T follicular helper cell (primary cell): ENCODE data around the gene RITA1.
"Not testable (repeated sequence)": the region's sequence is repeated elsewhere in the genome, so short reads cannot be mapped to it uniquely, and the experiment has no call there.

ENCODE experiments used
- DNase-seq: peaks from one replicate; pipeline ENCODE4 v3.0.0-alpha.2; 2020; ENCODE audit warnings: low read depth
- total RNA-seq, 2 experiments: gene quantifications; one replicate each; lab custom pipeline; 2026; lab: John Stamatoyannopoulos, UW

RITA1 gene, protein sequence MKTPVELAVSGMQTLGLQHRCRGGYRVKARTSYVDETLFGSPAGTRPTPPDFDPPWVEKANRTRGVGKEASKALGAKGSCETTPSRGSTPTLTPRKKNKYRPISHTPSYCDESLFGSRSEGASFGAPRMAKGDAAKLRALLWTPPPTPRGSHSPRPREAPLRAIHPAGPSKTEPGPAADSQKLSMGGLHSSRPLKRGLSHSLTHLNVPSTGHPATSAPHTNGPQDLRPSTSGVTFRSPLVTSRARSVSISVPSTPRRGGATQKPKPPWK
- 16.7 to 16.9 reads per million in 2 experiments for total RNA-seq

GRCh38 chr12:113185180-113186032 lies at the start of gene RITA1, which contains the start of gene DDX54:
TSS of gene RITA1 (plus strand) at chr12:113185721. CDS start at chr12:113186747, 1,026 bp downstream.
TSS of gene DDX54 (minus strand) at chr12:113185478. CDS start at chr12:113185451, 27 bp downstream.
- peak; percentile 65 for DNase-seq

GRCh38 chr12:113136128-113136989 lies 49.2 kb upstream of the RITA1 start:
- peak; percentile 59 for DNase-seq

DNA sequence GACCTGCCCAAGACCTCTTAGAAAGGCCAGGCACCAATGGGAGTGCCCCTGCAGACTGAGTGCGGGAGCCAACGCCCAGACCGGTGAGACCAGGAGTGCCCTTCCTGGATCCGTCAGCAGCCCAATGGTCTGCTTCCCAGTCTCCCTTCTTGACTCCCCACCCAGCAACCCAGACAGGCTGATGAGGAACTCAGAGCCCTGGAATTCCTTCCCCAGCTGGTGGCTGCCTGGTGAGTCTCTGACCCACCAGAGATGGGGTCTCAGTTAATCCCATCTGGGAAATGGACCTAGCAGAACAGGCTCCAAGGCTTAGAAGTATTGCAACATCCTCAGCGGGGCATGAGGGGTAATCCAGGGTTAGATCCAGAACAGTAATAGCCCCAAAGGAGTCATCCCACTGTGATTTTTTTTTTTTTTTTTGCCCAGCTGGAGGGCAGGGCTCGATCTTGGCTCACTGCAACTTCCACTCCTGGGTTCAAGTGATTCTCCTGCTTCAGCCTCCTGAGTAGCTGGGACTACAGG lies 48.5 kb upstream of the RITA1 start:
- no peak for DNase-seq

DNA sequence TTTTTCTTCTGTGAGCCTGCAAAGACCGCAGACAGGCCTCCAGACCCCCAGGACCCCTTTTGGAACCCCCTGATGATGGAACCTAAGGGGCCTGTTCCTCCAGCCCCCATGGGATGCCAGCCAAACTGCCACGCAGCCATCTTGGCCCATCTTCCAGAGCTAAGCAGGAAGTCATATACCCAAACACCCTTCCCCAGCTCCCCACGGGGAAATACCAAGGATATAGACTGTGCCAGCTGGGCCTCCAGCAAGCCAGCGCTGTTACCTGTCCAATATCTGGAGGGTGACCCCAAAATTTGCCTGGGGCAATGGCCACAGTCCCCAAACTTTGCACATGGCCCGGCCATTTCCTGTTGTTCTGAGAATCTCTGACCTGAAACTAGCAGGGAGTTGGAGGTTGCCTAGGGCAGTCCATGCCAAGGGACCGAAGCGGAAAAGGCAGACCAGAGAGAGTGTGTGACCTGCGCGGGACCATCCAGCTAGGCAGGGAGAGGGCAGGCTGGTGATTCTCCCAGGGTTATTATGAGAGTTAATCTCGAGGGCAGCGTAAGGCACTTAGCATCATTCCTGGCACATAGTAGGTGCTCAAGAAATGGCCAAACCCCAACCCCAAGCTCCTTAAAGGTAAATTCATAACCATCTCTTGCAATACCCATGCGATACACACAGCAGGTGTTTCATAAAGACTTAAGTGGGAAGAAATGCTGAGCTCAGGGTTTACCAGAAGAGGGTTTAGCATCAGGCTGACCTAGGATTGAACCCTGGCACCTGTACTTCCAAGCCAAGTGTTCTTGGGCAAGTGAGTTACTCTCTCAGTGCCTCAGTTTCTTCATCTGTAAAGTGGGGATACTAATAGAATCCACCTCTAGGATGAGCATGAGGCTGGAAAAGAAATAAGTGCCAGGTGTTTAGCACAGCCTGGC lies 47.4 kb upstream of the RITA1 start:
- DNase-seq = no peak

DNA sequence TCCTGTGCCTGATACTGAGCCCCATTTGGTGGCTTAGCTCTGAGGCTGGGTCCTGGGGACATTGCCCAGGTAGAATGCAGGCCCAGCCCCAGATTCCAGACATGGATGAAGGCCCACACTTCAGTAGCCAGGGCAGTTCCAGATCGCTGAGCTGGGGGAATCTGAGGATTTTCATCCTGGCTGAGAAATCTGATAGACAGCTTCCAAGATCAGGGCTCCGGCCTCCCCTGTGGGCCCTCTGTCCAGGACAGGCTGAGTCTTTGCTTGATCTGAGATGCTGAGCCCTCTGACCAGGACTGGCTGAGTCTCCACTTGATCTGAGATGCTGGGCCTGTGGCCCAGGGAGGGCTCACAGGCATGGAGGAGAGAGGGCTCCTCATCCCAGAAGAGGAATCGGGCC lies 46.7 kb upstream of the RITA1 start:
- no peak for DNase-seq

DNA sequence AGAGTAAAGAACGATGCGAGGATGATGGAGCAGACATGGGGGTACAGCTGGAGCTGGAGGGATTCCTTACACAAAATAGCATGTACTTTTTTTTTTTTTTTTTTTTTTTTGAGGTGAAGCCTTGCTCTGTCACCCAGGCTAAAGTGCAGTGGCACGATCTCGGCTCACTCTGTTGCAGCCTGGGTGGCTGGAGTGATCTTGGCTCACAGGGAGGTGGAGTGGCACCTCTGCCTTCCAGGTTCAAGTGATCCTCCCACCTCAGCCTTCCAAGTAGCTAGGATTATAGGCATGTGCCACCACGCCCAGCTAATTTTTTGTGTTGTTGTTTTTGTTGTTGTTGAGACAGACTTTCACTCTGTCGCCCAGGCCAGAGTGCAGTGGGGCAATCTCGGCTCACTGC lies 44.8 kb upstream of the RITA1 start:
- DNase-seq = no peak

GRCh38 chr12:113141716-113142115 lies 43.8 kb upstream of the RITA1 start:
- DNase-seq = not testable (repeated sequence)

DNA sequence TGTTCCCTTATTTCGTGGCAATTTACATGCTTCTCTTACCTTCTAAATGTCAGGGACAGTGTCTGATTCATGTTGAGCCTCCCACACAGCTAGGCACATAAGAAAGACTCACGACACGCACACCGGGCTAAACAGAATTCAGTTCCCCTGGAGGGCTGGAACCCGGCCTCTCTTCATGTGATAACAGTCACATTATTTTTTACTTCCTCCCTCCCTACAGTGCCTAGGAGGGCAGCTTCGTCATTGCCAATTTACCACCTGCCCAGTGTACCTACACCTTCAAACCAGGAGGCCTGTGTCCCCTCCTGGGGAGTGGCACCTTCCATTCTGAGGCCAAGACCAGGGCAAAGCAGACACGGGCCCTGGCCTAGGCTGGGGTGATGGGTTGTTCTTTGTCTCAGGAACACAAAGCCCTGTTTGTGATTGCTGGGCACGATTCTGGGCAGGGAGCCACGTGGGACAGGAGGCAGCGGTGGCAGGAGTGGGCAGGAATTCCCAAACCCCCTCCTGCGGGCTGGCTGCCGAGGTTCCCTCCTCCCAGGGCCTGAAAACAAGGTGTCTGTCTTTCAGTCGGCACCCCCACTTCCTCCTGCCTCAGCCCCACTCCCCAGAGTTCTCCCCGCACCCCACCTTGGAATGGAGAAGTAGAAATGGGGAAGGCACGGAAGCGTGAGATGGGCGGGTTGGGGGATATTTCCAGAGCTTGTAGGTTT lies 43.2 kb upstream of the RITA1 start:
- DNase-seq = no peak

- no peak for DNase-seq
Measured at GRCh38 chr12:113142886-113143332, 42.6 kb upstream of the RITA1 start.

- no peak for DNase-seq
Measured at GRCh38 chr12:113143959-113144358, 41.6 kb upstream of the RITA1 start.

GRCh38 chr12:113144806-113145205 lies 40.7 kb upstream of the RITA1 start:
- DNase-seq = no peak

GRCh38 chr12:113145720-113146551 lies 39.6 kb upstream of the RITA1 start:
- DNase-seq = no peak

DNA sequence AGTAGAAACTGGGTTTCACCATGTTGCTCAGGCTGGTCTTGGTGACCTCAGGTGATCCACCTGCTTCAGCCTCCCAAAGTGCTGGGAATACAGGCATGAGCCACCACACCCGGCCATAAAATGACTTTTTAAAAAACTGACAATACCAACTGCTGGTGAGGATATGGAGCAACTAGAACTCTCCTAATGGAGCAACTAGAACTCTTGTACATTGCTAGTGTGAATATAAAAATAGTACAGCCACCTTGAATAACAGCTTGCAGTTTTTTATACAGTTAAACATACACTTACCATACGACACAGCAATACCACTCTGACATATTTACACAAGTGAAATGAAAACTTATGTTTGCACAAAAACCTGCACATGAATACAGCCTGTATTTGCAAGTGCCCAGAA lies 38.5 kb upstream of the RITA1 start:
- no peak for DNase-seq

DNA sequence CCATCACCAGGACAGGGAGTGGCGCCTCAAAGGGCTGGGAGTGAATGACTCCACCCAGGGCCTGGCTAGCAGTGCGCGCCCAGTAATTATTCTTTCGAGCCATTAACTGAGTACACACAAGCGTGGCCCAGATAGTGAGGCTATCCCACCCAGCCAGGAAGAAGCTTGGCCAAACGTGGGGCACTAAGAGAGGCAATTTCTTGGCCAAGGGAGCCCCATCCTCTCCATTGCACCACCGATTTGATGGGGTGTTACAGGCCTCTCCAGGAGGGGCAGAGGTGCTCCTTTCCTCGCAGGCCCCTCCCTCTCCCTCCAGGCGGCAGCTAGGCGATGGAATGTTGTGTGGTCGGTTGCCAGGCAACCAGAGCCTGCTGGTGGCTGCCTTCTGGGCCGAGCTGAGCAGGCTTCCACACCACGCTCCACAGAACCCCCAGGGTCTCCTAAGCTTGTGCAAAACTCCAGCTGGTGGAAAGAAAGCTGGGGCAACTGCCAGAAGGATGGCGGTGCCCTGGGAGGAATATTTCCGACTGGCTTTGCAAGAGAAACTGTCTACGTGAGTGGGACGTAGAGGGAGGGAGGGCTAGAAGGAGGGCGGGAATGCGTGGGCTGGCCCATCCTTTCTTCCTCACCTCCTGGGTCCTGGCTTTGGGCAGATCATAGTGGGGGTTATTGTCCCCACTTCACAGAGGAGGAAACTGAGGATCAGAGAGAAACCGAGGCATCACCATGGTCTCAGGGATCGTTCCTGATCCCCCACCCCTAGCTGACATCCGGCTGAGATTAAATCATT lies 36.0 kb upstream of the RITA1 start, which contains the start of gene CFAP73:
Gene CFAP73 (plus strand): TSS at position 364 of the 790 bp plus-strand sequence. CDS start 134 bp downstream, at position 498.
- no peak for DNase-seq

GRCh38 chr12:113151655-113152054 lies 33.9 kb upstream of the RITA1 start:
- no peak for DNase-seq

GRCh38 chr12:113152196-113152834 lies 33.2 kb upstream of the RITA1 start:
- DNase-seq = no peak
